GM10266 (cell line): ENCODE results near the gene PRRT1B.

Experiments
- DNase-seq: peaks from one replicate; pipeline ENCODE4 v3.0.0; 2012; ENCODE audit errors: extremely low spot score
- TF ChIP-seq, protein P1 (sequence below): IDR thresholded peaks from 2 replicates; pipeline ENCODE4 v1.5.1; 2012; ENCODE audit warnings: mild to moderate bottlenecking, low read depth; ENCODE audit not compliant: control insufficient read depth, insufficient read depth; ENCODE audit errors: missing control alignments

The PRRT1B gene

DNA sequence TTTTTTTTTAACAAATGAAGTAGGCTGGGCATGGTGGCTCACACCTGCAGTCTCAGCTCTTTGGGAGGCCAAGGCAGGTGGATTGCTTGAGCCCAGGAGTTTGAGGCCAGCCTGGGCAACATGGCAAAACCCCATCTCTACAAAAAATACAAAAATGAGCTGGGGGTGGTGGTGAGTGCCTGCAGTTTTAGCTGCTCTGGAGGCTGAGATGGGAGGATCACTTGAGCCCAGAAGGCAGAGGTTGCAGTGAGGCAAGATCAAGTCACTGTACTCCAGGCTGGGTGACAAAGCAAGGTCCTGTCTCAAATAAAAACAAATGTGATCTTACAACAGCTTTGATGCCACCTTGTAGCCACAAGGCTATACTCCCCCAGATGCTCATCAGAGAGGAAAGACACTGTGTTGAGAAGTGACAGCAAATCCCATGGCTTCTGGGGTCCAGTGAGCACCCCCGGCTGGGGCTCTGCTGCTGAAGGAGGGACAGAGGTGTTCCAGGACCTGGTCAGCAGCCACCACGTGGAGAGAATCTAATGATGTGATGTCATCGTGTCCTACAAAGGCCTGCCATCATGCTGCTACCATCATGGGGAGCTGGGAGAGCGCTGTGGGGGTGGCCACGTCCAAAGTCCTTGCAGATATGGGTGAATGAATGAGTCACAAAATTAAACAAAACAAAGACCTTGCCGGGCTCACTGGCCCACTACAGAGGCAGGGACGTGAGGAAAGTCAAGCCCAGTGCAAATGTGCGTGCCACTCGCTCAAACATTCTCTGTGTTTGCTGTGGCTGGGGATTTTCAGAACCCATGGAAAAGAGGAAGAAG is 60.7 kb downstream of the PRRT1B start:
- no peak for DNase-seq
- TF ChIP-seq, protein P1, sequence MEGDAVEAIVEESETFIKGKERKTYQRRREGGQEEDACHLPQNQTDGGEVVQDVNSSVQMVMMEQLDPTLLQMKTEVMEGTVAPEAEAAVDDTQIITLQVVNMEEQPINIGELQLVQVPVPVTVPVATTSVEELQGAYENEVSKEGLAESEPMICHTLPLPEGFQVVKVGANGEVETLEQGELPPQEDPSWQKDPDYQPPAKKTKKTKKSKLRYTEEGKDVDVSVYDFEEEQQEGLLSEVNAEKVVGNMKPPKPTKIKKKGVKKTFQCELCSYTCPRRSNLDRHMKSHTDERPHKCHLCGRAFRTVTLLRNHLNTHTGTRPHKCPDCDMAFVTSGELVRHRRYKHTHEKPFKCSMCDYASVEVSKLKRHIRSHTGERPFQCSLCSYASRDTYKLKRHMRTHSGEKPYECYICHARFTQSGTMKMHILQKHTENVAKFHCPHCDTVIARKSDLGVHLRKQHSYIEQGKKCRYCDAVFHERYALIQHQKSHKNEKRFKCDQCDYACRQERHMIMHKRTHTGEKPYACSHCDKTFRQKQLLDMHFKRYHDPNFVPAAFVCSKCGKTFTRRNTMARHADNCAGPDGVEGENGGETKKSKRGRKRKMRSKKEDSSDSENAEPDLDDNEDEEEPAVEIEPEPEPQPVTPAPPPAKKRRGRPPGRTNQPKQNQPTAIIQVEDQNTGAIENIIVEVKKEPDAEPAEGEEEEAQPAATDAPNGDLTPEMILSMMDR: no peak

- DNase-seq: no peak
- TF ChIP-seq, protein P1: no peak
These were observed 61.7 kb downstream of the PRRT1B start for GRCh38 chr9:131606896-131607567.

GRCh38 chr9:131607591-131607990 is 62.3 kb downstream of the PRRT1B start:
- TF ChIP-seq, protein P1: no peak
- DNase-seq: no peak

- DNase-seq: no peak
- TF ChIP-seq, protein P1: no peak
These were observed 63.2 kb downstream of the PRRT1B start for GRCh38 chr9:131608493-131609037.
